ENCODE data around the gene SKA1. TPM values are rescaled to one million over a fixed set of nuclear protein-coding genes. Genes with fewer than 3 reads are reported as not detected.

The SKA1 gene
- polyA plus RNA-seq, 2 of the 4 experiments (the other 2 are of a cell fraction): 12.5 to 24.3 TPM

- 46% methylated on average over 4 of the region's 4 CpGs for WGBS (ENCODE audit: missing lambda C conversion rate)
- TF ChIP-seq ZSCAN20 (CRISPR knock-in tag; IDR thresholded peaks at IDR 0.05): no peak
- no peak for TF ChIP-seq EHMT2 (IDR thresholded peaks at IDR 0.05; ENCODE audit: low read depth)
- TF ChIP-seq, protein P1, sequence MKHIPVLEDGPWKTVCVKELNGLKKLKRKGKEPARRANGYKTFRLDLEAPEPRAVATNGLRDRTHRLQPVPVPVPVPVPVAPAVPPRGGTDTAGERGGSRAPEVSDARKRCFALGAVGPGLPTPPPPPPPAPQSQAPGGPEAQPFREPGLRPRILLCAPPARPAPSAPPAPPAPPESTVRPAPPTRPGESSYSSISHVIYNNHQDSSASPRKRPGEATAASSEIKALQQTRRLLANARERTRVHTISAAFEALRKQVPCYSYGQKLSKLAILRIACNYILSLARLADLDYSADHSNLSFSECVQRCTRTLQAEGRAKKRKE (CRISPR knock-in tag; IDR thresholded peaks at IDR 0.05; ENCODE audit: low read depth): no peak
- no peak for TF ChIP-seq SMC3 (IDR thresholded peaks at IDR 0.05)
- TF ChIP-seq GATA3 (IDR thresholded peaks at IDR 0.05; ENCODE audit: borderline replicate concordance): no peak
- TF ChIP-seq USF2 (IDR thresholded peaks at IDR 0.05): no peak
- no peak for TF ChIP-seq HOXB13 (CRISPR knock-in tag; IDR thresholded peaks at IDR 0.05; ENCODE audit: low read depth)
- no peak for TF ChIP-seq MAZ (IDR thresholded peaks at IDR 0.05; ENCODE audit: borderline replicate concordance, low read depth, low read length)
- H3K4me1 ChIP-seq: no peaks in the 10 kb centered on the region
- POLR2A ChIA-PET: no interaction called here
- H3K4me3 ChIP-seq: no peak overlapping the region
- no peaks in the 10 kb centered on the region for H3K9me3 ChIP-seq
- no peak overlapping the region for H3K27ac ChIP-seq
- CTCF ChIA-PET: interaction anchor here (1.4 to 1.7 kb wide), 2 partner anchors 12 to 19 kb away, joined by 3 to 7 read pairs; no protein-coding TSS in a partner anchor
- H3K4me2 ChIP-seq: no peak overlapping the region
- FAIRE-seq: no peak
- ATAC-seq: no peak
- DNase-seq (ENCODE audit: low read depth in 1 of 2, low spot score in 1 of 2): no peak
These were observed 66.2 kb downstream of the SKA1 start for GRCh38 chr18:50441016-50441415.

- Histone ChIP-seq H3K4me1 (no peaks in the 10 kb centered on the region), H3K27ac (no peak overlapping the region), H3K9me3 (no peaks in the 10 kb centered on the region), H3K4me2 (no peak overlapping the region), H3K4me3 (no peak overlapping the region)
- ChIA-PET POLR2A (no interaction called here), CTCF (interaction anchor here (1.4 to 2.6 kb wide), 2 partner anchors 12 to 18 kb away, joined by 3 to 6 read pairs; no protein-coding TSS in a partner anchor)
- DNase-seq (ENCODE audit: low read depth in 1 of 2, low spot score in 1 of 2) (no peak), ATAC-seq (no peak), FAIRE-seq (no peak)
- no peak for TF ChIP-seq GATA3 (IDR thresholded peaks at IDR 0.05; ENCODE audit: borderline replicate concordance)
- TF ChIP-seq ESRRA (IDR thresholded peaks at IDR 0.05; ENCODE audit: borderline replicate concordance, low read length): no peak
- no peak for TF ChIP-seq JUNB (IDR thresholded peaks at IDR 0.05)
- no peak for TF ChIP-seq RFX5 (IDR thresholded peaks at IDR 0.05)
- 0% methylated on average over 1 of the region's 1 CpG for WGBS (ENCODE audit: missing lambda C conversion rate)
These were observed 66.7 kb downstream of the SKA1 start for GRCh38 chr18:50441501-50441900.

Other genes starting within 250 kb of the SKA1 start
- gene MYO5B, start 179.9 kb upstream of the SKA1 start, polyA plus RNA-seq (2011; rRNA removed): 18.4 and 20.8 TPM in 2 replicates
- gene MYO5B, start 179.9 kb upstream of the SKA1 start, polyA plus RNA-seq (2017; fragmentation: RNase III; extraction: RNeasy Plus Mini Kit Qiagen cat#74134 plus additional on column Dnase treatment): 6.4 to 9.4 TPM (median 6.9 TPM) in 3 replicates
- gene CFAP53, start 108.6 kb upstream of the SKA1 start, polyA plus RNA-seq (2011; rRNA removed): 0.38 and 0.66 TPM in 2 replicates
- gene CFAP53, start 108.6 kb upstream of the SKA1 start, polyA plus RNA-seq (2017; fragmentation: RNase III; extraction: RNeasy Plus Mini Kit Qiagen cat#74134 plus additional on column Dnase treatment): 0.45 to 0.55 TPM (median 0.54 TPM) in 3 replicates
- gene MBD1, start 93.5 kb upstream of the SKA1 start, polyA plus RNA-seq (2011; rRNA removed): 27.9 and 28.6 TPM in 2 replicates
- 26.7 to 28.6 TPM (median 28.0 TPM) in 3 replicates for gene MBD1, start 93.5 kb upstream of the SKA1 start, polyA plus RNA-seq (2017; fragmentation: RNase III; extraction: RNeasy Plus Mini Kit Qiagen cat#74134 plus additional on column Dnase treatment)
- 19.1 and 21.2 TPM in 2 replicates for gene CXXC1, start 87.4 kb upstream of the SKA1 start, polyA plus RNA-seq (2011; rRNA removed)
- gene CXXC1, start 87.4 kb upstream of the SKA1 start, polyA plus RNA-seq (2017; fragmentation: RNase III; extraction: RNeasy Plus Mini Kit Qiagen cat#74134 plus additional on column Dnase treatment): 51.2 to 57.4 TPM (median 54.3 TPM) in 3 replicates
- 0.03 TPM in 1 of 2 replicates, not detected in the other for gene MAPK4, start 185.0 kb downstream of the SKA1 start, polyA plus RNA-seq (2011; rRNA removed)
- gene MAPK4, start 185.0 kb downstream of the SKA1 start, polyA plus RNA-seq (2017; fragmentation: RNase III; extraction: RNeasy Plus Mini Kit Qiagen cat#74134 plus additional on column Dnase treatment): 0.01 to 0.04 TPM (median 0.03 TPM) in 3 replicates